ENCODE data around the gene OR5AN1. TPM values are rescaled to one million over a fixed set of nuclear protein-coding genes. Genes with fewer than 3 reads are reported as not detected.
"Not testable (repeated sequence)": the region's sequence is repeated elsewhere in the genome, so short reads cannot be mapped to it uniquely, and the experiment has no call there.

OR5AN1 gene
- total RNA-seq, 1 donor from 2014 or later, result not detected

DNA sequence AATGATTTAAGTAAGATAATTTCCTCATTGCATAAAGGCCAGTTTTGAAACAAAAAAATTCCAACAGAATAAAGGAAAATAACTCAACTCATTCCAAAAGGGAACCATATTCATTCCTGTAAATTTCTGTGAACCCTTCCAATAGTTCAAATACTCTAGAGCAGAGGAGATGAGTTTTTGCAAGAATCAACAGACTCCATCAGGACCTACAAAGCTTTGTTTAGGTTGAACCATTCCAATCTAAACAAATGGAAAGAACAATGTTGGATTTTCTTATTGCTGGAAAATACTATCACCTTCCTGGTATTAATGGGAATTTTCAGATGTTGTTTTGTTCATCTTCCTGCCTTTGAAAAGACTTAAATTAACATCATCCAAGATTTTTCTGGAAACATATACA lies 21.8 kb upstream of the OR5AN1 start:
- H3K4me3 ChIP-seq, result no peak overlapping the region
- no peak overlapping the region for H2AFZ ChIP-seq (replicated peaks)
- no peaks in the 10 kb centered on the region for H3K79me2 ChIP-seq (ENCODE audit: low read depth)
- H3K9me3 ChIP-seq (ENCODE audit: low read depth), result peaks cover 12% of the 10 kb centered on the region
- no peaks in the 10 kb centered on the region for H3K27me3 ChIP-seq
- no peak for TF ChIP-seq EZH2 (IDR thresholded peaks at IDR 0.05)
- no peak for TF ChIP-seq EZH2phosphoT487 (IDR thresholded peaks at IDR 0.05)
- TF ChIP-seq, protein P1, sequence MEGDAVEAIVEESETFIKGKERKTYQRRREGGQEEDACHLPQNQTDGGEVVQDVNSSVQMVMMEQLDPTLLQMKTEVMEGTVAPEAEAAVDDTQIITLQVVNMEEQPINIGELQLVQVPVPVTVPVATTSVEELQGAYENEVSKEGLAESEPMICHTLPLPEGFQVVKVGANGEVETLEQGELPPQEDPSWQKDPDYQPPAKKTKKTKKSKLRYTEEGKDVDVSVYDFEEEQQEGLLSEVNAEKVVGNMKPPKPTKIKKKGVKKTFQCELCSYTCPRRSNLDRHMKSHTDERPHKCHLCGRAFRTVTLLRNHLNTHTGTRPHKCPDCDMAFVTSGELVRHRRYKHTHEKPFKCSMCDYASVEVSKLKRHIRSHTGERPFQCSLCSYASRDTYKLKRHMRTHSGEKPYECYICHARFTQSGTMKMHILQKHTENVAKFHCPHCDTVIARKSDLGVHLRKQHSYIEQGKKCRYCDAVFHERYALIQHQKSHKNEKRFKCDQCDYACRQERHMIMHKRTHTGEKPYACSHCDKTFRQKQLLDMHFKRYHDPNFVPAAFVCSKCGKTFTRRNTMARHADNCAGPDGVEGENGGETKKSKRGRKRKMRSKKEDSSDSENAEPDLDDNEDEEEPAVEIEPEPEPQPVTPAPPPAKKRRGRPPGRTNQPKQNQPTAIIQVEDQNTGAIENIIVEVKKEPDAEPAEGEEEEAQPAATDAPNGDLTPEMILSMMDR (IDR thresholded peaks at IDR 0.05), result no peak
- no peak for DNase-seq (ENCODE audit: low spot score)
- Mint-ChIP-seq H3K27me3 (ENCODE audit: insufficient read depth, low read depth) (peaks cover 5% of the 10 kb centered on the region), H3K36me3 (no peaks in the 10 kb centered on the region), H3K4me1 (no peaks in the 10 kb centered on the region), H3K9me3 (peaks cover 10% of the 10 kb centered on the region), H3K4me3 (no peak overlapping the region), H3K27ac (no peak overlapping the region)
- H3K9ac ChIP-seq, result no peak overlapping the region
- H3K4me2 ChIP-seq, result no peak overlapping the region
- no peaks in the 10 kb centered on the region for H3F3A ChIP-seq (ENCODE audit: low read depth)
- no peak overlapping the region for H3K27ac ChIP-seq
- H4K20me1 ChIP-seq (ENCODE audit: low read depth), result no peaks in the 10 kb centered on the region
- no peaks in the 10 kb centered on the region for H3K36me3 ChIP-seq
- no peaks in the 10 kb centered on the region for H3K4me1 ChIP-seq

DNA sequence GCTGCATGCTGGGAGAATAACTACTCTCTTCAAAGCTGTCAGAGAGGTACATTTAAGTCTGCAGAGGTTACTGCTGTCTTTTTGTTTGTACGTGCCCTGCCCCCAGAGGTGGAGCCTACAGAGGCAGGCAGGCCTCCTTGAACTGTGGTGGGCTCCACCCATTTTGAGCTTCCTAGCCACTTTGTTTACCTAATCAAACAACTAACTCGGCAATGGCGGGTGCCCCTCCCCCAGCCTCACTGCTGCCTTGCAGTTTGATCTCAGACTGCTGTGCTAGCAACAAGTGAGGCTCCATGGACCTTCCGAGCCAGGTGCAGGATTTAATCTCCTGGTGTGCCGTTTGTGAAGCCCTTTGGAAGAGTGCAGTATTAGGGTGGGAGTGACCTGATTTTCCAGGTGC lies 9.0 kb upstream of the OR5AN1 start:
- not testable (repeated sequence) for H3K4me1 ChIP-seq; H3K36me3 Mint-ChIP-seq; H4K20me1 ChIP-seq (ENCODE audit: low read depth); H3K27me3 Mint-ChIP-seq (ENCODE audit: insufficient read depth, low read depth); H3K27me3 ChIP-seq; H2AFZ ChIP-seq (replicated peaks); H3K4me3 ChIP-seq; H3K27ac ChIP-seq; H3K4me3 Mint-ChIP-seq; H3F3A ChIP-seq (ENCODE audit: low read depth); H3K9ac ChIP-seq; H3K79me2 ChIP-seq (ENCODE audit: low read depth); DNase-seq (ENCODE audit: low spot score); H3K4me1 Mint-ChIP-seq; H3K4me2 ChIP-seq; H3K27ac Mint-ChIP-seq; H3K36me3 ChIP-seq
- peaks cover 20% of the 10 kb centered on the region for H3K9me3 ChIP-seq (ENCODE audit: low read depth)
- peaks cover 24% of the 10 kb centered on the region for H3K9me3 Mint-ChIP-seq

DNA sequence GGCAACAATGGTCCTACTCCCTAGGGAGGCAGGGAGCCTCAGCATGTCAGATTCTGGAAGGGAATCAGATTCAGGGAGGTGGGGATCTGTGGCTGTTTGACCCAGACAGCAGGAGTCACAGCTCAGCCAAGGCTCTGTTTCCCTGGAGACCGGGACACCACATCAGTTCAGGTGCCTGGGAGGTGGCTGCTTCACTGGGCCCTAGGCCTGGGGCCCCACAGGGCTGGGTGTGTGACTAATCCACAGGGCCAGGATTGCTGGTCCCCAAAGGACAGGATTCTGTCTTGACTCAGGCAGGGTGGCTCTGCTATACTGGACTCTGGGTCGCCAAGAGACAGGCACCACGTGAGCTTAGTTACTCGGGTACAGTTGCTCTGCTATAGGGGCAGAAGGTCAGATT lies 3.5 kb upstream of the OR5AN1 start:
- H3K9me3 Mint-ChIP-seq, result peaks cover 10% of the 10 kb centered on the region
- Histone ChIP-seq H3K4me2 (no peak overlapping the region), H3K27me3 (no peaks in the 10 kb centered on the region), H3K27ac (no peak overlapping the region), H3K4me3 (no peak overlapping the region), H3K79me2 (ENCODE audit: low read depth) (no peaks in the 10 kb centered on the region), H3K4me1 (no peaks in the 10 kb centered on the region), H3K9ac (no peak overlapping the region), H2AFZ (replicated peaks) (no peak overlapping the region), H3K9me3 (ENCODE audit: low read depth) (peaks cover 20% of the 10 kb centered on the region), H3K36me3 (no peaks in the 10 kb centered on the region), H3F3A (ENCODE audit: low read depth) (no peaks in the 10 kb centered on the region), H4K20me1 (ENCODE audit: low read depth) (no peaks in the 10 kb centered on the region)
- DNase-seq (ENCODE audit: low spot score), result no peak
- no peak overlapping the region for H3K4me3 Mint-ChIP-seq
- H3K36me3 Mint-ChIP-seq, result no peaks in the 10 kb centered on the region
- H3K4me1 Mint-ChIP-seq, result peaks cover 11% of the 10 kb centered on the region
- TF ChIP-seq EZH2phosphoT487 (IDR thresholded peaks at IDR 0.05), result no peak
- TF ChIP-seq, protein P1 (IDR thresholded peaks at IDR 0.05), result no peak
- no peak for TF ChIP-seq EZH2 (IDR thresholded peaks at IDR 0.05)
- no peak overlapping the region for H3K27ac Mint-ChIP-seq
- H3K27me3 Mint-ChIP-seq (ENCODE audit: insufficient read depth, low read depth), result peaks cover 8% of the 10 kb centered on the region

DNA sequence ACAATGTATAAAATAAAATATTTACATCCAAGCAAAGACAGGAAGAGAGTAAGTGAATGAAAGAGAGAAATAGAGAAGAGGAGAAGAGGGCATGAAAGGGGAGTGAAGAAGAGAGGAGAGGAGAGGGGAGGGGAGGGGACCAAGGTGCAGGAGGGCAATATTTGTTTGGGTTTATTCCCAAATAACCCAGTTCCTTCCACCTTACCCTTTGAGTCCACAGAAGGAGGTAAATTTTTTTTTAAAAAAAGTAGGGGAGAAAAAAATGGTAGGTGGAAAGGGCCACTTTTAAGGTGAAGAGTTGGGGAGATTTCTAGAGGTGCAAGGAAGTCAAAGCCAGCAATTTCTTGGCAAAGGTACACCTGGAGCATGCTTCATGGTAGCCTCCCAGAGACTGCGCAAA lies 2.1 kb upstream of the OR5AN1 start:
- Histone ChIP-seq H2AFZ (replicated peaks) (no peak overlapping the region), H4K20me1 (ENCODE audit: low read depth) (no peaks in the 10 kb centered on the region), H3K9me3 (ENCODE audit: low read depth) (peaks cover 20% of the 10 kb centered on the region), H3K27ac (no peak overlapping the region), H3K9ac (no peak overlapping the region), H3K4me3 (no peak overlapping the region), H3K79me2 (ENCODE audit: low read depth) (no peaks in the 10 kb centered on the region), H3K27me3 (no peaks in the 10 kb centered on the region), H3K4me2 (no peak overlapping the region), H3K36me3 (no peaks in the 10 kb centered on the region), H3F3A (ENCODE audit: low read depth) (no peaks in the 10 kb centered on the region), H3K4me1 (no peaks in the 10 kb centered on the region)
- no peaks in the 10 kb centered on the region for H3K36me3 Mint-ChIP-seq
- H3K9me3 Mint-ChIP-seq, result no peaks in the 10 kb centered on the region
- no peak overlapping the region for H3K27ac Mint-ChIP-seq
- peaks cover 2% of the 10 kb centered on the region for H3K27me3 Mint-ChIP-seq (ENCODE audit: insufficient read depth, low read depth)
- peaks cover 11% of the 10 kb centered on the region for H3K4me1 Mint-ChIP-seq
- no peak overlapping the region for H3K4me3 Mint-ChIP-seq
- TF ChIP-seq EZH2 (IDR thresholded peaks at IDR 0.05) (no peak), EZH2phosphoT487 (IDR thresholded peaks at IDR 0.05) (no peak)
- TF ChIP-seq, protein P1 (IDR thresholded peaks at IDR 0.05), result no peak
- DNase-seq (ENCODE audit: low spot score), result no peak
